HepG2 (cell line): ENCODE results near the gene AOX1. TPM values are rescaled to one million over a fixed set of nuclear protein-coding genes. Genes with fewer than 3 reads are reported as not detected.

ENCODE experiments used
- ATAC-seq: fragments of 200-7000 bp; cut with Tn5 transposase; 3 replicates; pipeline ENCODE4 v1.9.1; 2020; ENCODE audit warnings: mild to moderate bottlenecking, moderate library complexity
- BruUV-seq: library from RNA; stranded (reverse); fragments of 400-500 nt; replicated peaks from 2 replicates; lab custom pipeline; 2021; lab: Mats Ljungman, UMichigan
- CTCF ChIA-PET: fragments of 300-600 bp; formaldehyde crosslinking; extraction: SDS; loops from one replicate; lab custom pipeline; 2021; ENCODE audit warnings: low total read pairs, inconsistent platforms, low intra/inter-chr PET ratio; lab: Yijun Ruan, JAX
- POLR2A ChIA-PET: fragments of 350-600 bp; sonication (Branson Sonifier 250); formaldehyde crosslinking; loops from one replicate; lab custom pipeline; 2020; ENCODE audit warnings: antibody characterized with exemption, inconsistent platforms; lab: Yijun Ruan, JAX
- DNase-seq: peaks from one replicate; pipeline ENCODE4 v3.0.0-alpha.2; 2015; ENCODE audit warnings: low spot score
- FAIRE-seq: peaks from 3 replicates; lab custom pipeline; 2011; peaks lifted over from hg19 to GRCh38; lab: Jason Lieb, UNC
- H2AFZ ChIP-seq: one replicate; pipeline ENCODE4 v1.6.1; 2011; ENCODE audit warnings: low read length, inconsistent platforms
- H3K27ac ChIP-seq: fragments of 300-600 bp; 3 replicates; pipeline ENCODE4 v1.8.0; 2011; ENCODE audit warnings: mixed run types, mild to moderate bottlenecking, mixed read lengths, low read length, inconsistent platforms; ENCODE audit not compliant: insufficient read depth; ENCODE audit errors: extremely low read length
- H3K27me3 ChIP-seq, 2 experiments: fragments of 200-600 bp in 1 of 2; 2 replicates in 1 of 2; 3 replicates in 1 of 2; pipeline versions ENCODE4 v1.6.0 to v1.8.0; 2011; ENCODE audit warnings: low read length in 2 of 2, mild to moderate bottlenecking in 2 of 2, moderate library complexity in 2 of 2, inconsistent platforms in 1 of 2; ENCODE audit not compliant: insufficient read depth in 2 of 2, control insufficient read depth in 1 of 2
- H3K36me3 ChIP-seq, 2 experiments: fragments of 200-600 bp in 1 of 2; replicated peaks in 1 of 2; 2 replicates in 1 of 2; 3 replicates in 1 of 2; pipeline versions ENCODE4 v1.5.1 to v1.8.0; 2011; ENCODE audit warnings: low read length in 2 of 2, inconsistent platforms in 1 of 2; ENCODE audit not compliant: insufficient read depth in 2 of 2, control insufficient read depth in 1 of 2
- H3K4me1 ChIP-seq: 2 replicates; pipeline ENCODE4 v1.5.1; 2012; ENCODE audit warnings: low read length, inconsistent platforms; ENCODE audit not compliant: insufficient read depth
- H3K4me2 ChIP-seq: 2 replicates; pipeline ENCODE4 v1.6.0; 2011; ENCODE audit warnings: low read depth, low read length, inconsistent platforms
- H3K4me3 ChIP-seq, 3 experiments: fragments of 200-600 bp in 1 of 3; sonication (generic), shearing (Covaris generic) in 1 of 3; replicated peaks in 1 of 3; 2 replicates each; pipeline ENCODE4 v1.5.1; 2011 to 2016; ENCODE audit warnings: low read length in 3 of 3, inconsistent platforms in 2 of 3, low read depth in 2 of 3, mild to moderate bottlenecking in 2 of 3, control low read depth in 1 of 3, mixed read lengths in 1 of 3; ENCODE audit not compliant: insufficient read depth in 1 of 3
- H3K79me2 ChIP-seq: one replicate; pipeline ENCODE4 v1.6.1; 2011; ENCODE audit warnings: low read length, inconsistent platforms; ENCODE audit not compliant: insufficient read depth
- H3K9ac ChIP-seq: 2 replicates; pipeline ENCODE4 v1.6.0; 2011; ENCODE audit warnings: mild to moderate bottlenecking, low read depth, low read length, inconsistent platforms; ENCODE audit not compliant: insufficient read depth
- H3K9me3 ChIP-seq: 2 replicates; pipeline ENCODE4 v1.5.1; 2012; ENCODE audit warnings: mild to moderate bottlenecking, low read length
- H4K20me1 ChIP-seq: 2 replicates; pipeline ENCODE4 v1.6.0; 2011; ENCODE audit warnings: inconsistent platforms, mild to moderate bottlenecking, low read length, moderate library complexity; ENCODE audit not compliant: insufficient read depth
- AGO1 ChIP-seq: fragments of 200-400 bp; formaldehyde crosslinking; IDR thresholded peaks from 2 replicates; pipeline ENCODE4 v1.6.1; 2017; ENCODE audit warnings: mild to moderate bottlenecking, low read depth, low read length, moderate library complexity; ENCODE audit not compliant: poor library complexity, severe bottlenecking
- BORCS8-MEF2B ChIP-seq: sonication (generic); formaldehyde crosslinking; IDR thresholded peaks from 2 replicates; pipeline ENCODE4 v1.8.0; 2022; ENCODE audit warnings: mild to moderate bottlenecking, missing genetic modification reagents
- EP300 ChIP-seq, 3 experiments: sonication (generic) in 1 of 3; formaldehyde crosslinking in 1 of 3; IDR thresholded peaks; 2 replicates each; pipeline versions ENCODE4 v1.5.1 to v1.6.1; 2011 to 2020; ENCODE audit warnings: low read depth in 2 of 3, low read length in 2 of 3, borderline replicate concordance in 1 of 3, improper control_type of control experiment in 1 of 3, mild to moderate bottlenecking in 1 of 3, missing genetic modification reagents in 1 of 3, moderate library complexity in 1 of 3
- FOXO4 ChIP-seq: sonication (generic); formaldehyde crosslinking; conservative IDR thresholded peaks from 2 replicates; pipeline ENCODE4 v1.8.1; 2023; ENCODE audit warnings: missing genetic modification reagents
- MLX ChIP-seq: IDR thresholded peaks from 2 replicates; pipeline ENCODE4 v1.6.1; 2016
- PCBP2 ChIP-seq: fragments of 200-400 bp; formaldehyde crosslinking; optimal IDR thresholded peaks from 2 replicates; pipeline ENCODE3; 2018; ENCODE audit warnings: low read length, low read depth; ENCODE audit not compliant: poor library complexity, severe bottlenecking
- SAP130 ChIP-seq: IDR thresholded peaks from 2 replicates; pipeline ENCODE4 v1.6.1; 2016; ENCODE audit warnings: low read depth
- SOX13 ChIP-seq, 3 experiments: fragments of 450-650 bp in 1 of 3; sonication (generic) in 1 of 3; formaldehyde crosslinking in 1 of 3; IDR thresholded peaks in 2 of 3; conservative IDR thresholded peaks in 1 of 3; 2 replicates each; pipeline versions ENCODE4 v1.5.0 to v1.6.1; 2016 to 2020; ENCODE audit warnings: antibody characterized with exemption in 1 of 3, mild to moderate bottlenecking in 1 of 3, missing compliant biosample characterization in 1 of 3, missing genetic modification reagents in 1 of 3, moderate library complexity in 1 of 3
- SYNCRIP ChIP-seq: fragments of 200-400 bp; formaldehyde crosslinking; IDR thresholded peaks from 2 replicates; pipeline ENCODE4 v1.6.1; 2018; ENCODE audit warnings: mild to moderate bottlenecking, low read depth, low read length; ENCODE audit not compliant: insufficient read depth
- ZHX2 ChIP-seq, 2 experiments: sonication (generic) in 1 of 2; formaldehyde crosslinking in 1 of 2; IDR thresholded peaks; 2 replicates each; pipeline versions ENCODE4 v1.6.1 to v1.9.0; 2014 to 2022; ENCODE audit warnings: antibody characterized with exemption in 1 of 2, borderline replicate concordance in 1 of 2, inconsistent platforms in 1 of 2, low read depth in 1 of 2, missing genetic modification reagents in 1 of 2
- ZMYM4 ChIP-seq: sonication (generic); formaldehyde crosslinking; IDR thresholded peaks from 2 replicates; pipeline ENCODE4 v1.8.1; 2023; ENCODE audit warnings: mild to moderate bottlenecking, missing genetic modification reagents
- ZNF550 ChIP-seq: sonication (generic); formaldehyde crosslinking; IDR thresholded peaks from 2 replicates; pipeline ENCODE4 v1.4.0; 2020; ENCODE audit warnings: mild to moderate bottlenecking, missing genetic modification reagents, borderline replicate concordance
- ZNF749 ChIP-seq: sonication (generic); formaldehyde crosslinking; IDR thresholded peaks from 2 replicates; pipeline ENCODE4 v1.8.0; 2022; ENCODE audit warnings: mild to moderate bottlenecking, missing genetic modification reagents, moderate library complexity, borderline replicate concordance
- WGBS: methylation state at CpG from one replicate; pipeline ENCODE4 v1.1.6; 2017; ENCODE audit warnings: low lambda C conversion rate; 5-methylcytosine and 5-hydroxymethylcytosine counted together
- in situ Hi-C: cut with HindIII; loops from 2 replicates; pipeline ENCODE4 v1.10.0; 2017; ENCODE audit warnings: low pct_unique_long_range_greater_than_20kb; ENCODE audit not compliant: extremely low pct_ligation_motif_present
- intact Hi-C: fragments of 100-400 bp; cut with micrococcal nuclease; formaldehyde crosslinking; loops from one replicate; pipeline ENCODE4 v1.10.0; 2022; ENCODE audit not compliant: unreplicated experiment
- polyA plus RNA-seq, 8 experiments: library from polyadenylated mRNA; depleted of rRNA in 3 of 8; stranded (reverse) in 7 of 8; unstranded in 1 of 8; fragments of >200 nt; fragmentation: Illumina TruSeq in 4 of 8; extraction: Trizol in 4 of 8; gene quantifications; 2 replicates each; pipeline versions ENCODE4 v1.2.1 to v1.2.3, GENCODE V29; 2011 to 2016; ENCODE audit warnings: low read depth in 4 of 8, missing spikeins in 1 of 8, mixed read lengths in 1 of 8; ENCODE audit not compliant: insufficient read depth in 1 of 8
- total RNA-seq, 5 experiments: library from RNA; depleted of rRNA; stranded (reverse); fragments of >200 nt; fragmentation: Illumina TruSeq; extraction: Trizol; gene quantifications; 2 replicates each; pipeline ENCODE4 v1.2.3, GENCODE V29; 2016; ENCODE audit warnings: low read depth in 1 of 5

Gene AOX1
- total and polyA plus RNA-seq, 2 of the 13 experiments (the other 11 are each of a cell fraction or from before 2014, with no cell fraction given), result 9.2 to 18.0 TPM

GRCh38 chr2:200667413-200667812 is 81.6 kb downstream of the AOX1 start (continued):
- no peak for TF ChIP-seq ZHX2 (IDR thresholded peaks at IDR 0.05; ENCODE audit: low read depth)
- no peak for TF ChIP-seq ZHX2 (CRISPR knock-in tag; IDR thresholded peaks at IDR 0.05; ENCODE audit: borderline replicate concordance)
- TF ChIP-seq PCBP2, result no peak

GRCh38 chr2:200668478-200668877 is 82.7 kb downstream of the AOX1 start:
- POLR2A ChIA-PET, result interaction anchor here (1.4 kb wide), 1 partner anchor 20 kb away, joined by 4 read pairs; no protein-coding TSS in a partner anchor
- no TSS peak for BruUV-seq
- TF ChIP-seq SYNCRIP (no peak), AGO1 (no peak), SAP130 (no peak), BORCS8-MEF2B (CRISPR knock-in tag) (no peak), FOXO4 (CRISPR knock-in tag) (no peak), ZMYM4 (CRISPR knock-in tag) (no peak), EP300 (IDR thresholded peaks at IDR 0.05; ENCODE audit: low read depth in 2 of 2, low read length in 2 of 2) (no peak), EP300 (CRISPR knock-in tag; IDR thresholded peaks at IDR 0.05; ENCODE audit: borderline replicate concordance) (no peak), ZNF550 (CRISPR knock-in tag) (no peak), MLX (no peak), SOX13 (IDR thresholded peaks at IDR 0.05) (no peak), SOX13 (CRISPR knock-in tag; conservative IDR thresholded peaks at IDR 0.05 in 1 of 2, IDR thresholded peaks at IDR 0.05 in 1 of 2) (no peak), ZNF749 (no peak)

More at GRCh38 chr2:200668478-200668877, 82.7 kb downstream of the AOX1 start:
- CTCF ChIA-PET, result interaction anchor here (2.9 kb wide), 1 partner anchor 89 kb away, joined by 15 read pairs; no protein-coding TSS in a partner anchor
- Histone ChIP-seq H3K4me1 (peaks cover 18% of the 10 kb centered on the region), H3K27ac (no peak overlapping the region), H3K9ac (no peak overlapping the region), H3K36me3 (no peaks in the 10 kb centered on the region), H3K27me3 (no peaks in the 10 kb centered on the region; a peak in 1 of 5 replicates), H2AFZ (no peak overlapping the region), H3K9me3 (no peaks in the 10 kb centered on the region), H3K79me2 (no peaks in the 10 kb centered on the region), H3K4me3 (no peak overlapping the region), H3K4me2 (no peak overlapping the region), H4K20me1 (no peaks in the 10 kb centered on the region)
- in situ Hi-C loops, result no loop called here
- intact Hi-C loops, result no loop called here
- FAIRE-seq, result no peak
- 87% methylated on average over 3 of the region's 3 CpGs for WGBS
- no peak for DNase-seq
- ATAC-seq, result no peak
